Fibroblast of skin of abdomen (primary cell): ENCODE measurements around the gene RNGTT.

Experiments used
- DNase-seq: peaks from one replicate; pipeline ENCODE4 v3.0.0-alpha.2; 2013

RNGTT gene

GRCh38 chr6:88585276-88585692, 378.1 kb downstream of the RNGTT start:
- DNase-seq, result no peak

DNA sequence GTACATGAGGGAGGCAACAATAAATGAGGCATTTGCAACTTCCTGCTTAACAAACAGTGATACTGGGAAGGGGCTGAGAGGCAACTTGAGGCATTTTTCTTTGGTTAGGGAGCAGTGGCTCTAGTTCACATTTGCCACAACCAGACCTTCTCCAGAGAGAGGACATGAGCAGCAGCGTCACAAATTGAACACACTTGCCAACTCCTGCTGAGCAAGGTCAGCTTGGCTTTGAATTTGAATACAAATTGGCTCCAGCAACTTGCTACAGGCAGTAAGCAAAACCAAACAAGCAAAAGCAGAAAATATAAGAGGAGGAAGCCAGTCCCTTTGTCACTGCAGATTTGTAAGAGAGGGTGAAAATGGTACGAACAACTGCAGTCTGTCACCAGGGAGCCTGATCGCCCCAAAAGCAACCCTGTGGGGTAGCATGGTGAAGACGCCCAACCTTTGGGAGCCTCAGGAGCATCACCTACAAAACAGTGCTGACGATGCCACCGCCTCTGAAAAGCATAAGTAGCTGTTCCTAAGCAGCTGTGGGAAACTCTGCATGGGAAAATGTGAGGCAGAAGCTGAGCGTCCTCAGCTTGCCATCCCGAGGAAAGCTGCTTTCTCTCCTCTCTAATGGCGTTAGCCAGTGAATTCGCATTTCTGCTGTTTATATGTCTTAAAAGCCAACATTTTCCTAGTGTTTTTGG, 378.7 kb downstream of the RNGTT start:
- DNase-seq, result no peak

GRCh38 chr6:88577461-88577860, 386.0 kb downstream of the RNGTT start:
- DNase-seq, result no peak

- no peak for DNase-seq
Measured at GRCh38 chr6:88575536-88575935, 387.9 kb downstream of the RNGTT start.

GRCh38 chr6:88574651-88575050, 388.8 kb downstream of the RNGTT start:
- no peak for DNase-seq

- no peak for DNase-seq
Measured at GRCh38 chr6:88574031-88574430, 389.4 kb downstream of the RNGTT start.

GRCh38 chr6:88573561-88573960, 389.9 kb downstream of the RNGTT start:
- DNase-seq, result no peak

DNA sequence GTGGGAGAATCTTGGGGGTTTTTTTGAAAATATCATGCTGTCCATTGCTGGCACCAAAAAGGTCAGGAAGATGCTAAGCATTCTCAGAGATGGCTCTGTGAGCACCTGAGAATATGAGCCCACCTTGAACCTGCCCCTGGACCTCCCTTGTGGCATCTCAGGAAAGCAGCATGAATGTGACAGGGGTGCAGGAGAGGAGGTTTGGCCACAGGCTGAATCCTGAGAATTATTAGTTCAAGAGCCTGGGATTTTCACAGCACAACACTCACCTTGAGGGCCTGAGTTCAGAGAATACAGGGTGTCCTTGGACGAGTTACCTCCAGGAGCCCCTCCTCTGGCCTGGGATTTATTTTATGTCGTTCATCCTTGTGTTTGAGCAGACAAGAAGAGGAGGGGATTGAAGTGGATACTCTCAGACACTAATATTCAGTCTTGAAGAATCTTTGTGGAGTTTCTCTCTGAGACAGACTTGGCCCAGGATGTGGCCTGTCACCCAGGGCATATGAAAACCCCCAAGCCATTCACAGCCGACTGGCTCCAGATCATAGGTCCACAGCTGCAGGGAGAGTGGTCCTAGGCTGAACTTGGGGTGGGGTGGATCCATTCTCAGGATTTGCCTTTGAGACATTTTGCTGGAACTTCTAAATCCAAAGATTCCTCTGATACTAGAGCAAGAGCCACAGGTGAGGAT, 390.8 kb downstream of the RNGTT start:
- no peak for DNase-seq

DNA sequence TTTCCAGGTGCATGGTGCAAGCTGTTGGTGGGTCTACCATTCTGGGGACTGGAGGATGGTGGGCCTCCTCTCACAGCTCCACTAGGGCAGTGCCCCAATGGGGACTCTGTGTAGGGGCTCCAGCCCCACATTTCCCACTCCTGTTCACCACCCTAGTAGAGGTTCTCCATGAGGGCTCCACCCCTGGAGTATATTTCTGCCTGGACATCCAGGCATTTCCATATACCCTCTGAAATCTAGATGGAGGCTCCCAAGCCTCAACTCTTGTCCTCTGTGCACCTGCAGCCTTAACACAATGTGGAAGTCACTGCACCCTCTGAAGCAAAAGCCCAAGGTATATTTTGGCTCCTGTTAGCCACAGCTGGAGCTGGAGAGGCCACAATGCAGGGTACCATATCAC, 393.5 kb downstream of the RNGTT start:
- no peak for DNase-seq

GRCh38 chr6:88567696-88568095, 395.7 kb downstream of the RNGTT start:
- no peak for DNase-seq

GRCh38 chr6:88566746-88567534, 396.5 kb downstream of the RNGTT start:
- DNase-seq, result no peak

GRCh38 chr6:88565836-88566235, 397.6 kb downstream of the RNGTT start:
- DNase-seq, result no peak

GRCh38 chr6:88565409-88565811, 398.0 kb downstream of the RNGTT start:
- no peak for DNase-seq

DNA sequence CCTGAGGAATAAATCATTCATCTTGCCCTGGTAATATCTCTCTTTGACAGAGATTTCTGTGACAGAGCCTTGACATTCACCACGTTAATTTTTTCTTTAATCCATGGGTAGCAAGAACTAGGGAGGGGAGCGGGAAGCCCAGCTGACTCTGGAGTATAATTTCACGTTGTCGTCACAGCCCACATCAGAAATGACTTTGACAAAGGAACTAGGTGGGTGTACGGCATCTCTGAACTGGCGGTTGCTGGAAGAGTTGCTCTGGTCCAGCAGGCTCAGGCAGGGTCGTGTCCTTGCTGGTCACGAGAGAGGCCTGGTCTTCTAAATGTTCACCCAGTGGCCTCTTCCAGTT, 400.2 kb downstream of the RNGTT start:
- no peak for DNase-seq

- no peak for DNase-seq
Measured at GRCh38 chr6:88562353-88563276, 400.8 kb downstream of the RNGTT start.

DNA sequence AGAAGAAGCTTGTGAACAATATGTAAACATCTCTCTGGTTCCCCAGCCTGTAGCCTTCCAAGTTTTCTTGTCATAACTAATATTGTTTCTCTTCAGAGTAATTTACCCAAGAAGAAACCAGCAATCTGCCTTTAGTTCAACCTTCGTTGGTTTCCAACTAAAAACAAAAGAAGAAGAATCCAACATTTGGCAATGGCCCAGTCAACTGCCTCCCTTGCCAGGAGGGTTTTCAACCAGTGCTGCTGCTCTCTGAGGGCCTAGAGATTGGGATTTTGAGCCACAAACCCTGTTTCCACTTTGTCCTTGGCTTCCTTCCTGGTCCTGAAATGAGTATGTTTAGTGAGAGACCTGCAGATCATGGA, 401.5 kb downstream of the RNGTT start:
- no peak for DNase-seq

DNA sequence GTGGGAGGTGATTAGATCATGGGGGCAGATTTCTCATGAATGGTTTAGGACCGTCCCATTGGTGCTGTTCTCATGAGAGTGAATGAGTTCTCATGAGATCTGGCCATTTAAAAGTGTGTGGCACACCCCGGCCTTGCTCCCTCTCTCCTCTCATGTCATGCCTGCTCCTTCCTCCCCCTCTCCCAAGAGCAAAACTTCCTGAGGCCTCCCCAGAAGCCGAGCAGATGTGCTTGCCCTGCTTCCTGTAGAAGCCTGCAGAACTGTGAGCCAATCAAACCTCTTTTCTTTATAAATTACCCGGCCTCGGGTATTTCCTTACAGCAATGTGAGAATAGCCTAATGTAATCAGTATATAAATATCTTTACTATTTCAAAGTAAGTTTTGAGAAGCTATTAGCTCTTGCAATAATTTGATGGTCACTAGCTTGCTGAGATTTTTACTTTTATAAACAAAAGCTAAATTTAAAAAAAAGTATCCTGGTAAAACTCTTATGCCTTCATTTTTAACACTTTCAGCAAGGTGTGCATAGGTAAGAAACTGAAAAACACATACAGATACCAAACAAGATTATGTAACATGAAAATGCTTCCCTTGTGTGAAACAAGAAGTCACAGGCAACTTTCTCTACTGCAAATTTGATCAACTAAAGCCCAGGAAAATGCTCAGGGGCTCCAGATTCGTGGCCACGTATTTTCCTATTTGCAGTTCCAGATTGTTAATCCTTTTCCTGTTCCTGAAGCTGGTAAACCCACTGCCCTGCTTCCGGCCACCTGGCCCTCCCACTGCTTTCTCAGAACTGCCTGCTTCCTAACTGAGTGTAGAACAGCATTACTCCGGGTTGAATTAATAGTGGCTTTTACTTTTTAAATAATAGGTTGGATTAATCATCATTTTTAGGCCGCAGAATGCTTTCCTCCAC, 402.1 kb downstream of the RNGTT start:
- DNase-seq, result no peak
